GM19372 (cell line): ENCODE data around the gene KAT2A.

Experiments
- ATAC-seq: cut with Tn5 transposase; IDR thresholded peaks from one replicate; pipeline ENCODE4 v1.9.1; 2021; ENCODE audit warnings: mild to moderate bottlenecking, low read depth, moderate library complexity; ENCODE audit not compliant: unreplicated experiment

Gene KAT2A

GRCh38 chr17:42068979-42069378, 52.2 kb downstream of the KAT2A start:
- ATAC-seq, result no peak

GRCh38 chr17:42067371-42068091, 53.6 kb downstream of the KAT2A start:
- ATAC-seq, result no peak

GRCh38 chr17:42065201-42065600, 56.0 kb downstream of the KAT2A start:
- no peak for ATAC-seq
